Breast epithelium (tissue), 4 donors: Measurements from ENCODE around the gene ULBP1. TPM values are rescaled to one million over a fixed set of nuclear protein-coding genes. Genes with fewer than 3 reads are reported as not detected.
"Not testable (repeated sequence)": the region's sequence is repeated elsewhere in the genome, so short reads cannot be mapped to it uniquely, and the experiment has no call there.

Source experiments
- DNase-seq, 2 donors: peaks; one replicate each; pipeline ENCODE4 v3.0.0-alpha.2; 2019; ENCODE audit warnings: low spot score in 2 of 2
- H3K27ac ChIP-seq, 2 donors: fragments of 200-600 bp; sonication (generic) in 1 of 2; one replicate each; pipeline ENCODE4 v1.5.1; 2016 to 2019; ENCODE audit warnings: mild to moderate bottlenecking in 1 of 2
- H3K27me3 ChIP-seq, 2 donors: fragments of 200-600 bp; sonication (generic) in 1 of 2; one replicate each; pipeline versions ENCODE4 v1.5.1 to v1.6.0; 2017 to 2019; ENCODE audit warnings: control low read depth in 1 of 2, mild to moderate bottlenecking in 1 of 2
- H3K36me3 ChIP-seq: fragments of 200-600 bp; one replicate; pipeline ENCODE4 v1.5.1; 2019
- H3K4me1 ChIP-seq, 2 donors: fragments of 200-600 bp; sonication (generic); one replicate each; pipeline ENCODE4 v1.5.1; 2016 to 2019; ENCODE audit warnings: control low read depth in 1 of 2
- H3K4me3 ChIP-seq, 3 donors: fragments of 200-600 bp; sonication (generic); 1 replicate in 2 of 3; 2 replicates in 1 of 3; pipeline ENCODE4 v1.5.1; 2016 to 2019; ENCODE audit warnings: mild to moderate bottlenecking in 3 of 3, moderate library complexity in 2 of 3
- H3K9me3 ChIP-seq, 2 donors: fragments of 200-600 bp; sonication (generic) in 1 of 2; one replicate each; pipeline ENCODE4 v1.5.1; 2016 to 2019; ENCODE audit warnings: control low read depth in 1 of 2
- POLR2A ChIP-seq: fragments of 450-650 bp; IDR thresholded peaks from one replicate; pipeline ENCODE4 v1.6.1; 2016; ENCODE audit warnings: antibody characterized with exemption, mild to moderate bottlenecking, moderate library complexity
- POLR2AphosphoS5 ChIP-seq, 3 donors: sonication (generic); formaldehyde crosslinking; IDR thresholded peaks; one replicate each; pipeline ENCODE4 v1.6.1; 2017; ENCODE audit warnings: antibody characterized with exemption in 3 of 3
- intact Hi-C: fragments of 100-400 bp; cut with DNase I; formaldehyde crosslinking; loops from one replicate; pipeline ENCODE4 v1.15.1; 2023; ENCODE audit warnings: low total_unique reads
- total RNA-seq, 3 donors: library from RNA; depleted of rRNA; stranded (reverse); fragments of >200 nt; gene quantifications; one replicate each; pipeline ENCODE4 v1.1.0, GENCODE V29; 2016
- TF ChIP-seq, protein P1 (sequence below), 3 donors: fragments of 450-650 bp; IDR thresholded peaks; one replicate each; pipeline ENCODE4 v1.5.1; 2016 to 2017; ENCODE audit warnings: antibody characterized with exemption in 3 of 3, mild to moderate bottlenecking in 3 of 3, moderate library complexity in 3 of 3

The ULBP1 gene
- total RNA-seq, 3 donors from 2014 or later, result under 0.01 to 0.29 TPM; not detected in 1

DNA sequence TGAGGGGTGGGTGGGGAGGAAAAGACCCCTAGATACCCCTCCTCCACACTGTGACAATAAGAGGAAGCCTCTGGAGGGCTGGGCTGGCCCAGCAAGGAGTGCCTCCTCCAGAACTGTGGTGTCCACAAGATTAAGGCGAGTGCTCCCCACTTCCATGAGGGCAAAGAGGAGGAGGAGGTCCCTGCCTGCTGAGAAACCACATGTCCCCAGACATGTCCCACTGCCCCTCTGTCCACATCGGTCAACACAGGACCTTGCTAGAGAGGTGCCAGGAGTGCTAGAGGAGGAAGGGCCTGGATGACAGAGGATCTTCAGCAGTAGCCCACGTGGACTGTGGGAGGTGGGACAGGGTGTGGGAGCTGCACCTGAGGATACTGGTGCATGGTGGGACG is 43.9 kb upstream of the ULBP1 start:
- TF ChIP-seq, protein P1, sequence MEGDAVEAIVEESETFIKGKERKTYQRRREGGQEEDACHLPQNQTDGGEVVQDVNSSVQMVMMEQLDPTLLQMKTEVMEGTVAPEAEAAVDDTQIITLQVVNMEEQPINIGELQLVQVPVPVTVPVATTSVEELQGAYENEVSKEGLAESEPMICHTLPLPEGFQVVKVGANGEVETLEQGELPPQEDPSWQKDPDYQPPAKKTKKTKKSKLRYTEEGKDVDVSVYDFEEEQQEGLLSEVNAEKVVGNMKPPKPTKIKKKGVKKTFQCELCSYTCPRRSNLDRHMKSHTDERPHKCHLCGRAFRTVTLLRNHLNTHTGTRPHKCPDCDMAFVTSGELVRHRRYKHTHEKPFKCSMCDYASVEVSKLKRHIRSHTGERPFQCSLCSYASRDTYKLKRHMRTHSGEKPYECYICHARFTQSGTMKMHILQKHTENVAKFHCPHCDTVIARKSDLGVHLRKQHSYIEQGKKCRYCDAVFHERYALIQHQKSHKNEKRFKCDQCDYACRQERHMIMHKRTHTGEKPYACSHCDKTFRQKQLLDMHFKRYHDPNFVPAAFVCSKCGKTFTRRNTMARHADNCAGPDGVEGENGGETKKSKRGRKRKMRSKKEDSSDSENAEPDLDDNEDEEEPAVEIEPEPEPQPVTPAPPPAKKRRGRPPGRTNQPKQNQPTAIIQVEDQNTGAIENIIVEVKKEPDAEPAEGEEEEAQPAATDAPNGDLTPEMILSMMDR (IDR thresholded peaks at IDR 0.05), result no peak
- TF ChIP-seq POLR2A (no peak), POLR2AphosphoS5 (IDR thresholded peaks at IDR 0.05) (no peak)
- Histone ChIP-seq H3K4me3 (no peak overlapping the region), H3K27me3 (no peaks in the 10 kb centered on the region), H3K27ac (no peak overlapping the region), H3K9me3 (no peaks in the 10 kb centered on the region), H3K4me1 (no peaks in the 10 kb centered on the region), H3K36me3 (no peaks in the 10 kb centered on the region)
- DNase-seq, result no peak
- intact Hi-C loops, result no loop called here

DNA sequence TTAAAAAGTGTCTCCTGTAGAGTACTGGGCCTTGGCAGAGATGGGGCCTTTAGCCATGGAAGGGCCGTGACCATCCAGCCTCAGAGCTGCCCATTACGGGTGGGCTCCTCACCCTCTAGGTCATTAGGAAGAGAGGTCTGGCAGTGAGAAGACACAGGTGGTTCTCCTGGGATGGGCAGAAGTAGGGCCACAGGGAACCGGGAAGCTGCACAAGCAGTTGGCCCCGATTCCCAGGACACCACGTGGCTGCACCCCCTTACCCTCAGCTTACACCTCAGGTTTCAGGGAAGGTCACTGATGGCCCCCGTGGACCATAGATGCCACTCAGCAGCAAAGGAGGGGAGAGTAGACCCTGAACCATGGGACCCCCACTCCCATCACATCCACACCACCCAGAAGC is 42.4 kb upstream of the ULBP1 start:
- Histone ChIP-seq H3K36me3 (no peaks in the 10 kb centered on the region), H3K27ac (no peak overlapping the region), H3K4me1 (peaks cover 0 to 4% of the 10 kb centered on the region in 2 donors), H3K27me3 (no peaks in the 10 kb centered on the region), H3K4me3 (no peak overlapping the region), H3K9me3 (no peaks in the 10 kb centered on the region)
- TF ChIP-seq POLR2A (no peak), POLR2AphosphoS5 (IDR thresholded peaks at IDR 0.05) (no peak)
- TF ChIP-seq, protein P1 (IDR thresholded peaks at IDR 0.05), result no peak
- intact Hi-C loops, result no loop called here
- no peak for DNase-seq

DNA sequence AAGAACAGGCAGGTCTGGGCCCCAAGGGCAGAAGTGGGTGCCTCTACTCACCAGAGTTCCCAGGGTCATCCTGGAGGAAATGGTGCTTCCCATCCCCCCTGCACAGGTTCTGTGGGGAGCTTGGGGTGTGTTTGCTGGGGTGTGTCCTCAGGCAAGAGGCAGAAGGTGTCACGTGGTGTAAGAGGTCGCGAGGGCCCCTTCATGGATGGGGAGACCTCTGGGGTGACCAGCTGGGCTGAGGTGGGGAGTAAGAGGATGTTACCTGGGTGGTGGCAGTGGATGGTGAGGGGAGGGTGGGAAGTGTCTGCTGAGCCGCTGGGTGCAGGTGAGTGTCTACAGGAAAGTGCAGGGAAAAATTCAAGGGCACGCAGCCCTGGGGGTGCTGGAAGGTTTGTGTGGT is 41.7 kb upstream of the ULBP1 start:
- DNase-seq, intact Hi-C loops, H3K27ac ChIP-seq, H3K9me3 ChIP-seq, H3K36me3 ChIP-seq, H3K4me1 ChIP-seq, H3K27me3 ChIP-seq: not testable (repeated sequence)
- peak overlapping the region in 1 of 3 donors; percentile 79 for H3K4me3 ChIP-seq

- Histone ChIP-seq H3K4me3 (peak within 1 kb of the TSS; percentile 38 to 79 (median 59)), H3K36me3 (no peaks in the 10 kb centered on the region), H3K27ac (peak within 1 kb of the TSS in 1 of 2 donors; percentile 6), H3K27me3 (no peaks in the 10 kb centered on the region), H3K4me1 (peaks cover 0 to 4% of the 10 kb centered on the region in 2 donors), H3K9me3 (no peaks in the 10 kb centered on the region)
- intact Hi-C loops, result no loop called here
- DNase-seq, result peak; percentile 86 to 87
- TF ChIP-seq POLR2AphosphoS5 (IDR thresholded peaks at IDR 0.05), result peak in 2 of 3 donors; percentile 22 to 58
- no peak for TF ChIP-seq POLR2A
These were observed 41.0 kb upstream of the ULBP1 start, which contains the start of gene RAET1G for GRCh38 chr6:149922642-149923326. Gene RAET1G, minus strand, starts transcription at chr6:149923121. Its CDS starts 111 bp downstream, at chr6:149923010.

DNA sequence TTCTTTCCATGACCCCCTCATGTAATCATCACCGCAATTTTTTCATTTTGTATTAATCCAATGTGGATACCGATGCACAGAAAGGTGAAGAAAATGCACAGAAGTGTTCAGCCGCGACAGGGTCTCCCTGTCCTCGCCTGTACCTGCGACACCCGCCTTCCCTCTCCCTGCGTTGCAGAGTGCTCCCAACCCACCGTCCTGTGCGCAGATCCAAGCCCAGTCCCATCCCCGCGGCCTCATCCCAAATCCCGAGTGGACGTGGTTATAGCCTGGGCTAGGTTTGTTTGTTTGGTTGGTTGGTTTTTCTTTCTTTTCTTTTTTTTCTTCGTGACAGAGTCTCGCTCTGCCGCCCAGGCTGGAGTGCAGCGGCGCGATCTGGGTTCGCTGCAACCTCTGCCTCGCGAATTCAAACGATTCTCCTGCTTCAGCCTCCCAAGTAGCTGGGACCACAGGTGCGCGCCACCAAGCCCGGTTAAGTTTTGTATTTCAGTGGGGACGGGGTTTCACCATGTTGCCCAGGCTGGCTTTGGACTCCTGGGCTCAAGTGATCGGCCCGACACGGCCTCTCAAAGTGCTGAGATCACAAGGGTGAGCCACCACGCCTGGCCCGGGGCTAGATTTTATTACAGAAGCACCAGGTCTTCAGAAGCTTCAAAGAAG is 40.3 kb upstream of the ULBP1 start:
- intact Hi-C loops, result no loop called here
- H3K36me3 ChIP-seq, result no peaks in the 10 kb centered on the region
- peak in 1 of 3 donors; percentile 6 for TF ChIP-seq POLR2AphosphoS5 (IDR thresholded peaks at IDR 0.05)
- no peak for TF ChIP-seq POLR2A

GRCh38 chr6:149924206-149924932 is 39.4 kb upstream of the ULBP1 start:
- Histone ChIP-seq H3K4me1 (peaks cover 0 to 4% of the 10 kb centered on the region in 2 donors), H3K4me3 (no peak overlapping the region), H3K9me3 (no peaks in the 10 kb centered on the region), H3K27ac (no peak overlapping the region), H3K36me3 (no peaks in the 10 kb centered on the region), H3K27me3 (no peaks in the 10 kb centered on the region)
- intact Hi-C loops, result no loop called here
- no peak for TF ChIP-seq POLR2AphosphoS5 (IDR thresholded peaks at IDR 0.05)
- TF ChIP-seq POLR2A, result no peak
- TF ChIP-seq, protein P1 (IDR thresholded peaks at IDR 0.05), result no peak
- no peak for DNase-seq

More for the DNA sequence above, 40.3 kb upstream of the ULBP1 start:
- no peaks in the 10 kb centered on the region for H3K27me3 ChIP-seq
- H3K4me3 ChIP-seq, result peak overlapping the region; percentile 38 to 79 (median 59)
- peak in 1 of 2 donors; percentile 28 for DNase-seq
- H3K27ac ChIP-seq, result peak overlapping the region in 1 of 2 donors; percentile 6
- no peaks in the 10 kb centered on the region for H3K9me3 ChIP-seq
- peaks cover 0 to 4% of the 10 kb centered on the region in 2 donors for H3K4me1 ChIP-seq
